IMR-90 (cell line): ENCODE data around the gene ARHGEF17. TPM values are rescaled to one million over a fixed set of nuclear protein-coding genes. Genes with fewer than 3 reads are reported as not detected.

Experiments used
- ATAC-seq: fragments of 200-7000 bp; cut with Tn5 transposase; 2 replicates; pipeline ENCODE4 v1.9.1; 2020; ENCODE audit warnings: low read depth, mild to moderate bottlenecking, moderate library complexity
- BruUV-seq: library from RNA; stranded (reverse); fragments of 400-500 nt; replicated peaks from 2 replicates; lab custom pipeline; 2021; lab: Mats Ljungman, UMichigan
- CTCF ChIA-PET: fragments of 300-600 bp; formaldehyde crosslinking; extraction: SDS; loops from one replicate; lab custom pipeline; 2021; ENCODE audit warnings: antibody characterized with exemption; lab: Yijun Ruan, JAX
- POLR2A ChIA-PET: fragments of 300-600 bp; sonication (Branson Sonifier 250); formaldehyde crosslinking; loops from one replicate; lab custom pipeline; 2022; ENCODE audit warnings: antibody characterized with exemption; ENCODE audit not compliant: unreplicated experiment; lab: Charles Lee
- DNase-seq: peaks from one replicate; pipeline ENCODE4 v3.0.0; 2013
- H2AFZ ChIP-seq: replicated peaks from 2 replicates; pipeline ENCODE3; 2013; ENCODE audit warnings: low read length, mild to moderate bottlenecking; ENCODE audit not compliant: poor library complexity
- H2AK5ac ChIP-seq: 2 replicates; pipeline ENCODE4 v1.6.1; 2013; ENCODE audit warnings: low read depth, low read length, inconsistent platforms
- H2AK9ac ChIP-seq: replicated peaks from 2 replicates; pipeline ENCODE3; 2013; ENCODE audit warnings: mild to moderate bottlenecking, low read depth, low read length, moderate library complexity; ENCODE audit not compliant: poor library complexity
- H2BK120ac ChIP-seq: 2 replicates; pipeline ENCODE4 v1.6.1; 2013; ENCODE audit warnings: low read depth, low read length, inconsistent platforms
- H2BK15ac ChIP-seq: 3 replicates; pipeline ENCODE4 v1.6.1; 2013; ENCODE audit warnings: low read depth, low read length, inconsistent platforms
- H2BK20ac ChIP-seq: 2 replicates; pipeline ENCODE4 v1.6.1; 2013; ENCODE audit warnings: low read depth, mild to moderate bottlenecking, inconsistent platforms, low read length, moderate library complexity
- H2BK5ac ChIP-seq: 2 replicates; pipeline ENCODE4 v1.6.1; 2013; ENCODE audit warnings: mild to moderate bottlenecking, low read depth, low read length, inconsistent platforms; ENCODE audit not compliant: poor library complexity, severe bottlenecking
- H3K14ac ChIP-seq: replicated peaks from 2 replicates; pipeline ENCODE4 v1.6.1; 2013; ENCODE audit warnings: low read depth, low read length, inconsistent platforms
- H3K18ac ChIP-seq: 2 replicates; pipeline ENCODE4 v1.6.1; 2013; ENCODE audit warnings: low read depth, low read length, control low read depth
- H3K23ac ChIP-seq: 2 replicates; pipeline ENCODE4 v1.6.1; 2013; ENCODE audit warnings: low read depth, low read length, inconsistent platforms
- H3K27ac ChIP-seq: 2 replicates; pipeline ENCODE4 v1.5.1; 2013; ENCODE audit warnings: mild to moderate bottlenecking, control low read depth, low read length; ENCODE audit not compliant: insufficient read depth
- H3K27me3 ChIP-seq: 2 replicates; pipeline ENCODE4 v1.6.1; 2013; ENCODE audit warnings: low read length; ENCODE audit not compliant: control insufficient read depth, insufficient read depth
- H3K36me3 ChIP-seq: 2 replicates; pipeline ENCODE4 v1.6.1; 2013; ENCODE audit warnings: low read length, mixed read lengths; ENCODE audit not compliant: control insufficient read depth, insufficient read depth
- H3K4ac ChIP-seq: 2 replicates; pipeline ENCODE4 v1.6.1; 2013; ENCODE audit warnings: low read depth, low read length, inconsistent platforms
- H3K4me1 ChIP-seq: 2 replicates; pipeline ENCODE4 v1.6.1; 2013; ENCODE audit warnings: low read length, mixed read lengths; ENCODE audit not compliant: control insufficient read depth, insufficient read depth
- H3K4me2 ChIP-seq: 2 replicates; pipeline ENCODE4 v1.6.1; 2013; ENCODE audit warnings: low read depth, mild to moderate bottlenecking, control low read depth, low read length, moderate library complexity
- H3K4me3 ChIP-seq: 2 replicates; pipeline ENCODE4 v1.5.1; 2013; ENCODE audit warnings: low read depth, mild to moderate bottlenecking, control low read depth, low read length, moderate library complexity; ENCODE audit not compliant: insufficient read depth
- H3K56ac ChIP-seq: 2 replicates; pipeline ENCODE4 v1.6.1; 2013; ENCODE audit warnings: low read length, inconsistent platforms; ENCODE audit not compliant: insufficient read depth; ENCODE audit errors: extremely low read depth
- H3K79me1 ChIP-seq, 2 experiments: 2 replicates each; pipeline ENCODE4 v1.6.1; 2013; ENCODE audit warnings: low read length in 2 of 2, inconsistent platforms in 1 of 2, low read depth in 1 of 2
- H3K9ac ChIP-seq: 2 replicates; pipeline ENCODE4 v1.6.1; 2013; ENCODE audit warnings: low read depth, low read length, control low read depth
- H3K9me1 ChIP-seq: 2 replicates; pipeline ENCODE4 v1.6.1; 2013; ENCODE audit warnings: low read length, inconsistent platforms; ENCODE audit not compliant: insufficient read depth
- H3K9me3 ChIP-seq: 2 replicates; pipeline ENCODE4 v1.6.1; 2013; ENCODE audit warnings: low read length; ENCODE audit not compliant: control insufficient read depth, insufficient read depth
- H4K20me1 ChIP-seq: 2 replicates; pipeline ENCODE4 v1.6.1; 2013; ENCODE audit warnings: low read length, inconsistent platforms; ENCODE audit not compliant: insufficient read depth
- H4K5ac ChIP-seq: 2 replicates; pipeline ENCODE4 v1.6.1; 2013; ENCODE audit warnings: mild to moderate bottlenecking, low read depth, low read length, control low read depth
- H4K8ac ChIP-seq, 2 experiments: 2 replicates each; pipeline ENCODE4 v1.6.1; 2013; ENCODE audit warnings: low read depth in 2 of 2, low read length in 2 of 2, control low read depth in 1 of 2, inconsistent platforms in 1 of 2
- H4K91ac ChIP-seq: 2 replicates; pipeline ENCODE4 v1.6.1; 2013; ENCODE audit warnings: low read depth, low read length, inconsistent platforms; ENCODE audit not compliant: insufficient read depth
- BHLHE40 ChIP-seq: fragments of 150-350 bp; IDR thresholded peaks from 2 replicates; pipeline ENCODE4 v1.6.1; 2016; ENCODE audit warnings: mild to moderate bottlenecking, low read depth, low read length
- CEBPB ChIP-seq: IDR thresholded peaks from 2 replicates; pipeline ENCODE4 v1.6.1; 2012; ENCODE audit warnings: low read depth, low read length, improper control_type of control experiment
- ELK1 ChIP-seq: fragments of 150-350 bp; IDR thresholded peaks from 2 replicates; pipeline ENCODE4 v1.6.1; 2016; ENCODE audit warnings: low read depth, mild to moderate bottlenecking, low read length, moderate library complexity, borderline replicate concordance
- FOS ChIP-seq: fragments of 150-350 bp; IDR thresholded peaks from 2 replicates; pipeline ENCODE4 v1.6.1; 2016; ENCODE audit warnings: low read depth, low read length
- MXI1 ChIP-seq: IDR thresholded peaks from 2 replicates; pipeline ENCODE4 v1.6.1; 2012; ENCODE audit warnings: low read depth, mild to moderate bottlenecking, low read length, moderate library complexity, borderline replicate concordance
- NFE2L2 ChIP-seq: fragments of 150-350 bp; IDR thresholded peaks from 2 replicates; pipeline ENCODE4 v1.6.1; 2016; ENCODE audit warnings: low read depth, mild to moderate bottlenecking, low read length
- POLR2A ChIP-seq: IDR thresholded peaks from 2 replicates; pipeline ENCODE4 v1.6.1; 2012; ENCODE audit warnings: mild to moderate bottlenecking, low read depth, low read length
- RAD21 ChIP-seq: IDR thresholded peaks from 2 replicates; pipeline ENCODE4 v1.6.1; 2012; ENCODE audit warnings: low read length, improper control_type of control experiment
- RCOR1 ChIP-seq: IDR thresholded peaks from 2 replicates; pipeline ENCODE4 v1.6.1; 2012; ENCODE audit warnings: mild to moderate bottlenecking, low read length, improper control_type of control experiment; ENCODE audit not compliant: insufficient replicate concordance
- RFX5 ChIP-seq: IDR thresholded peaks from 2 replicates; pipeline ENCODE4 v1.8.0; 2012; ENCODE audit warnings: low read depth, mild to moderate bottlenecking, low read length, moderate library complexity
- SMC3 ChIP-seq: fragments of 150-350 bp; IDR thresholded peaks from 2 replicates; pipeline ENCODE4 v1.6.1; 2016; ENCODE audit warnings: low read depth, mild to moderate bottlenecking, antibody characterized with exemption, low read length, moderate library complexity
- USF2 ChIP-seq: fragments of 150-350 bp; IDR thresholded peaks from 2 replicates; pipeline ENCODE4 v1.6.1; 2017; ENCODE audit warnings: mild to moderate bottlenecking, antibody characterized with exemption, low read length, low read depth
- WGBS, 2 experiments: methylation state at CpG; one replicate each; pipeline versions ENCODE4 v1.1.5 to v1.1.7; 2013; ENCODE audit warnings: missing lambda C conversion rate in 2 of 2; ENCODE audit not compliant: insufficient read length in 1 of 2; ENCODE audit errors: extremely low coverage in 2 of 2; 5-methylcytosine and 5-hydroxymethylcytosine counted together
- dilution Hi-C: fragments of 300-500 bp; cut with HindIII; formaldehyde crosslinking; loops from one replicate; pipeline ENCODE4 v1.14.3; 2018; ENCODE audit warnings: low sequenced_read_pairs; ENCODE audit not compliant: unreplicated experiment
- in situ Hi-C: fragments of 300-500 bp; cut with MboI; formaldehyde crosslinking; loops from 3 replicates; pipeline ENCODE4 v1.14.3; 2019; ENCODE audit warnings: low sequenced_read_pairs, inconsistent platforms, mixed read lengths
- intact Hi-C: fragments of 100-400 bp; cut with micrococcal nuclease; formaldehyde crosslinking; loops from 2 replicates; pipeline ENCODE4 v1.10.0; 2022
- polyA plus RNA-seq, 3 experiments: library from polyadenylated mRNA; depleted of rRNA; stranded (reverse); fragments of >200 nt; gene quantifications; 2 replicates each; pipeline ENCODE4 v1.2.3, GENCODE V29; 2012; ENCODE audit warnings: low replicate concordance in 1 of 3
- total RNA-seq: library from RNA; depleted of rRNA; stranded (reverse); fragments of >200 nt; gene quantifications from 2 replicates; pipeline ENCODE4 v1.2.3, GENCODE V29; 2012
- TF ChIP-seq, protein P1 (sequence below): conservative IDR thresholded peaks from 2 replicates; pipeline ENCODE4 v1.5.1; 2012; ENCODE audit warnings: mild to moderate bottlenecking, low read depth, low read length, improper control_type of control experiment

The ARHGEF17 gene
- total and polyA plus RNA-seq, 2 of the 4 experiments (the other 2 are of a cell fraction): 21.7 to 97.7 TPM

DNA sequence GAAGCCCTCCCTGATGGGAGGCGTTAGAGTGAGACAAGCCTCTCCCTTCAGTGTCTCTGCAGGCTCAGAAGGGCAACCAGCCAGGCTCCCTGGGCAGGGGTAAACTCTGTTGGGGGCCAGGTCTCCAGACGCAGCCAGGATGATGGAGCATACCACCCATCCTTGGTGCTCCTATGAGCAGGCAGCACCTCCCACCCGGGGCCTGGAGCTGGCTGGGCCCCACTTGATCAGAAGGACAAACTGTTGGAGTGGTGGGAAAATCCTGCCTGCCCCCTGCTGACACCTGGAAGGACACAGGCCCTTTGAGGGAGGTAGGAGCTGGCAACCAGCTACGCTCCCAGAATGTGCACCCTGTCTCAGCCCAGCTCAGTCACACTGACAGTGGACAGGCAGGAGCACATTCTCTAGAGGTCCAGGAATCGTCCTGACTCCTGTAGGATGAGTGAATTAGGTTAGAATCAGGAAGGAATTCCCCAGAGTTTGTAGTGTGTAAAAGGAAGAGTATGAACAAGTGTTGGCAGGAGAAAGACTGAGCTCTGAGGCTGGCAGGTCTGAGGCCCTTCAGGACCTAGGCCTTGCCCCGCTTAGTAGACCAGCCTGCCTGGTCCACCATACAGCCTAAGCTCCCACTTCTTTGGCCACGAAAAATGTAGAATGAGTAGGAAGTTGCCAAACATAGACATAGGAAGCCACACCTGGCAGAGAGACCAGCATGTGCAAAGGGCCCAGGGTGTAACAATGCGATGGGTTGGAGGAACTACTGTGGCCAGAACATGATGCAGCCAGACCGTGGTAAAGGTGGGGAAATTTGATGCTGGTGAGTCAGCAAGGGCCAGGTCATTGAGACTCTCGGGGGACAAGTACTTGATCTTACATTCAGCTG lies 19.1 kb downstream of the ARHGEF17 start:
- DNase-seq: peak; percentile 82
- H3K79me1 ChIP-seq: peaks cover 29 to 91% of the 10 kb centered on the region in 2 experiments; a peak in 3 of 4 replicates
- 29% methylated on average over 5 of the region's 10 CpGs; no CpG with 5 or more reads in 1 of the 2 experiments for WGBS, 2 experiments
- TF ChIP-seq RFX5: no peak
- no peak for TF ChIP-seq NFE2L2
- peak; percentile 21; the same call in 1 of the 2 replicates for TF ChIP-seq FOS
- no peak for TF ChIP-seq RCOR1
- TF ChIP-seq RAD21: no peak
- 0 out of 2 replicates have a peak, but pooled peaks have one; percentile 19 for TF ChIP-seq BHLHE40
- no peak for TF ChIP-seq POLR2A
- TF ChIP-seq MXI1: no peak
- TF ChIP-seq, protein P1, sequence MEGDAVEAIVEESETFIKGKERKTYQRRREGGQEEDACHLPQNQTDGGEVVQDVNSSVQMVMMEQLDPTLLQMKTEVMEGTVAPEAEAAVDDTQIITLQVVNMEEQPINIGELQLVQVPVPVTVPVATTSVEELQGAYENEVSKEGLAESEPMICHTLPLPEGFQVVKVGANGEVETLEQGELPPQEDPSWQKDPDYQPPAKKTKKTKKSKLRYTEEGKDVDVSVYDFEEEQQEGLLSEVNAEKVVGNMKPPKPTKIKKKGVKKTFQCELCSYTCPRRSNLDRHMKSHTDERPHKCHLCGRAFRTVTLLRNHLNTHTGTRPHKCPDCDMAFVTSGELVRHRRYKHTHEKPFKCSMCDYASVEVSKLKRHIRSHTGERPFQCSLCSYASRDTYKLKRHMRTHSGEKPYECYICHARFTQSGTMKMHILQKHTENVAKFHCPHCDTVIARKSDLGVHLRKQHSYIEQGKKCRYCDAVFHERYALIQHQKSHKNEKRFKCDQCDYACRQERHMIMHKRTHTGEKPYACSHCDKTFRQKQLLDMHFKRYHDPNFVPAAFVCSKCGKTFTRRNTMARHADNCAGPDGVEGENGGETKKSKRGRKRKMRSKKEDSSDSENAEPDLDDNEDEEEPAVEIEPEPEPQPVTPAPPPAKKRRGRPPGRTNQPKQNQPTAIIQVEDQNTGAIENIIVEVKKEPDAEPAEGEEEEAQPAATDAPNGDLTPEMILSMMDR: no peak
- TF ChIP-seq USF2: no peak
- no peak for TF ChIP-seq ELK1
- TF ChIP-seq SMC3: no peak
- peak; percentile 11; the same call in 1 of the 2 replicates for TF ChIP-seq CEBPB

More for the DNA sequence above, 19.1 kb downstream of the ARHGEF17 start:
- no peak overlapping the region for H3K4me3 ChIP-seq
- peak overlapping the region; percentile 26; the same call in 1 of the 2 replicates for H2BK20ac ChIP-seq
- no peak for ATAC-seq
- no peak overlapping the region for H4K5ac ChIP-seq
- peak overlapping the region; percentile 42 for H4K91ac ChIP-seq
- H2AK5ac ChIP-seq: peak overlapping the region; percentile 94
- peak overlapping the region in 1 of 2 experiments; percentile 52; a peak in 2 of 4 replicates for H4K8ac ChIP-seq
- no peaks in the 10 kb centered on the region for H3K9me3 ChIP-seq
- H3K4ac ChIP-seq: peak overlapping the region; percentile 77
- H2BK120ac ChIP-seq: peak overlapping the region; percentile 69; the same call in 1 of the 2 replicates
- H3K9me1 ChIP-seq: peaks cover 38% of the 10 kb centered on the region
- peaks cover 12% of the 10 kb centered on the region for H3K36me3 ChIP-seq
- H3K18ac ChIP-seq: no peak overlapping the region
- no peak overlapping the region for H3K56ac ChIP-seq
- no TSS peak for BruUV-seq
- dilution Hi-C loops: no loop called here
- peak overlapping the region; percentile 65 for H3K23ac ChIP-seq
- H2BK5ac ChIP-seq: peak overlapping the region; percentile 66
- peak overlapping the region; percentile 26 for H2AFZ ChIP-seq
- H4K20me1 ChIP-seq: peaks cover 72% of the 10 kb centered on the region
- H3K4me2 ChIP-seq: no peak overlapping the region
- intact Hi-C loops: no loop called here
- peak overlapping the region; percentile 7; the same call in 1 of the 2 replicates for H3K9ac ChIP-seq
- peak overlapping the region; percentile 61; the same call in 1 of the 3 replicates for H2BK15ac ChIP-seq
- peak overlapping the region; percentile 83 for H2AK9ac ChIP-seq
- H3K14ac ChIP-seq: peak overlapping the region; percentile 90
- H3K4me1 ChIP-seq: peaks cover 69% of the 10 kb centered on the region
- ChIA-PET CTCF (interaction anchor here (0.6 to 2.6 kb wide), 3 partner anchors 20 to 24 kb away, joined by 3 to 8 read pairs (median 3); no protein-coding TSS in a partner anchor), POLR2A (interaction anchor here (0.5 kb wide), 1 partner anchor 8 kb away, joined by 4 read pairs; no protein-coding TSS in a partner anchor)
- H3K27me3 ChIP-seq: no peaks in the 10 kb centered on the region
- in situ Hi-C loops: no loop called here
- peak overlapping the region; percentile 54 for H3K27ac ChIP-seq
